GM18873 (cell line): ENCODE measurements around the gene DNAJC18.
A peak's percentile ranks its signal among the peaks of the same experiment; 100 is the strongest.
"Not testable (repeated sequence)": the region's sequence is repeated elsewhere in the genome, so short reads cannot be mapped to it uniquely, and the experiment has no call there.

Experiments used
- ATAC-seq: cut with Tn5 transposase; IDR thresholded peaks from one replicate; pipeline ENCODE4 v1.9.1; 2021; ENCODE audit warnings: mild to moderate bottlenecking, moderate library complexity, moderate number of reproducible peaks; ENCODE audit not compliant: unreplicated experiment, low FRiP score

DNAJC18 gene

DNA sequence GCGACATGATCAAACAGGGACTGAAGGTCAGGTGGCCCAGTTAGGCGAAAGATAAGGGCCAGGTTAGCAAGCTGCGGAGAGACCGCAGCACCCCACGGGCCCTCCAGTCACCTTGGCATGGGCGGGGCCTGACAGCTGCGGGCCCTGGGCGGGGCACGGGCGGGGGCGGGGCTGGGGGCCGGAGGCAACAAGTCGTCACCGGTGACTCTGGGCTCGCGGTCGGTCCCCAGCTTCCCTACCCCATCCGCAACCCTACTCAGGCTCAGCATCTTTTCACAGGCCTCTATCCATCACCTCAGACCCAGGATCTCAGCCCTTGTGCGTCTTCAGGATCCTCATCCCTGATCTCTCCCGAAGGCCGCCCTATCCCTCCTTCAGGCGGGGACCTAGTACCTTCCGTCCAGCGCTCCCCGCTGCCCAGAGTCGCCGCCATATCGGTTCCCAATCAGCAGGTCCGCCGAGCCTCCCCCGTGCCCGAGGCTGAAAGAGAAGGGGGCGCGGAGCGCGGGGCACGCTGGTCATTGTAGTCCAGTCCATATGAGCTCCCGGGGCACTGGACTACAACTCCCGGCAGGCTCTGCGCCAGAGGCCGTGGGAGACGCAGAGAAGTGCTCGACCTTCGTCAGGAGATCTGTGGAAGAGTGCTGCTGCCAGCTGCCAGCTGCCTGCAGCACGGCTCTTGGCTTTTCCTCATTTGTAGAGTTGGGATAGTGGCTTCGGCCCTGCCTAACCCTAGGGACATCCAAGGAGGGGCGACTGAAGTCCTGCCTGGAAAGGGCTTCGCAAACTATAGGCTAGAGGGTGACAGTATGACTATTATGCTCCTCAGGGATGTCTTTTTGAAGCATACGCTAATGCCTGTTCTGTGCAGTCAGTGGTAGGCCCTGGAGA is at the start of gene DNAJC18:
TSS of gene DNAJC18 (minus strand) at position 513 of the 891 bp plus-strand sequence. CDS start at position 433, 80 bp downstream.
- peak; percentile 68 for ATAC-seq

- no peak for ATAC-seq
These were observed 48.9 kb upstream of the DNAJC18 start for GRCh38 chr5:139488260-139488659.

DNA sequence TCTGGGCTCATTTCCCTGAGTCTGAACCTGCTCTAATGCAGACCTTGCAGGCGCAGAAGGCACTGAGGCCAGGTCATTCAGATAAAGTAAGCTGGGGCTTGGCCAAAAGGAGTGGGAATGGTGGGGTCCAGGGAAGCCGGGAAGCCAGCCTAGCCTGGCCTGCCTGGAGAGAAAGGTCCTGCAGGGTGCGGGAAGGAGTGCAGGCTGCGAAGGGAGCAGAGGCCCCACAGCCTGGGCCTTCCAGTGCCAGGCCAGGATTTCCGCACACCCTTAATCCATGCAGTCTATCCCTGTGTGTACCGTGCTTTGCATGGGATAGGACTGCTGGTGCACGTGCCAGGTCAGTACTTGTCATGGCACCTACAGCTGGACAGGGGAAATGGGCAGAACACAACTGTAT is 46.9 kb upstream of the DNAJC18 start:
- ATAC-seq: no peak

- not testable (repeated sequence) for ATAC-seq
These were observed 43.5 kb upstream of the DNAJC18 start for GRCh38 chr5:139482890-139483208.

DNA sequence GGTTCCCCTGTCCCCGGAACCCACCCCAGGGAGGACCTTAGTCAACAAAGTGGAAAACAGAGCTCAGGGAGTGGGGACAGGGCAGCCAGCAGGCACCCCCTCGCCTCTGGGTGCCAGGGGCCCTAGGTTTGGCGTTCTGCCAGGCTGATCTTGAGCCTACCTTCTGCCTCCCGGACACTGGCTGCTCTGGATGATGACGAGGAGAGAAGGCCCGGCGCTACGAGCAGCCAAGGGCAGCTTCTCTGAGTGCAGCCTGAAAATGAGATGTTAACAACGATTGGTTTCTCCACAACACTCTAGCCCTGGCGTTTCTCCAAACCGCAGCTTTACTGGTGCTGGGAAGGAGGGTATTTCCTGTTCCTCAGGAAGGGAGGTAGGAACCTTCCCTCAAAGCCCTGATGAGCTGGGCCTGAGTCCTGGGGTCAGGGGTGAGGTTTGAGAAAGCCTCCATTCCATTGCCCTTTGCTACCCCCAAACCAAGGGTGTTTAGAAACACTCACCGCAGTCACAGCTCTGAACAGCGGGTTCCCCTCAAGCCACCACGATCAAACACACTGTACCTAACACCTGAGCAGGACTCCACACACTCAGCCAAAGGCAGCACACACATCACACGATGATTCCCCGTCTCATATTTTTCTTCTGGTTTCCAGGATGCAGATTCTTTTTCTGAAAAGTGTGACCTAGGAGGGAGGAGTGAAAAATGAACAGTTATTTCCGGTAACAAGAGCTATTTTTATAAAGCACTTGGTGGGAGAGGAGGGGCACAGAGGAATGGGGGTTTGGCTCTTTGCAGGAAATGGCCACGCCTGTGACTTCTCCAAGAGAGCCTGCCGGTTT is 42.9 kb upstream of the DNAJC18 start, which contains the start of gene STING1:
TSS of gene STING1 (minus strand) at position 709 of the 840 bp plus-strand sequence. CDS start 1,054 bp downstream, outside the sequence.
- no peak for ATAC-seq

DNA sequence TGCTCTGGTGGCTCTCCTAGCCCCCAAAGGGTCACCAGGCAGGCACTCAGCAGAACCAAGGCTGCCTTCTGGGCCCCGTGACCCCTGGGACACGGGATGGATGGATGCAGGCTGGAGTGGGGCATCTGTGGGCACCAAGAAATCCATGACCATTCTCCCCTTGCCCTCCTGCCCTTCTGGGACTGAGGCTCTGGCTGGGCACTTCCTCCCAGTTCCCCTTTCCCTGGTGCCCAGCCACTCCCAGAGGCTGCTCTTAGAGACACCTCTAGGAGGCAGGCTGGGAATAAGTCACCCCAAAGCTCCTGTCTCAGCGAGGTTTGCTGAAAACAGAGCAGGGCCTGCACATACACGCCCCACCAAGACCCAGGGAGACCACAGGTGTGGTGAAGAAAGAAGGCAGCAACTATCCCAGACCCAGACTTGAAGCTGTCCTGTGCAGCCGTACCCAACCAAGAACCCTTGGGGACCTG is 42.3 kb upstream of the DNAJC18 start:
- no peak for ATAC-seq

GRCh38 chr5:139481122-139481533 is 41.8 kb upstream of the DNAJC18 start:
- no peak for ATAC-seq

DNA sequence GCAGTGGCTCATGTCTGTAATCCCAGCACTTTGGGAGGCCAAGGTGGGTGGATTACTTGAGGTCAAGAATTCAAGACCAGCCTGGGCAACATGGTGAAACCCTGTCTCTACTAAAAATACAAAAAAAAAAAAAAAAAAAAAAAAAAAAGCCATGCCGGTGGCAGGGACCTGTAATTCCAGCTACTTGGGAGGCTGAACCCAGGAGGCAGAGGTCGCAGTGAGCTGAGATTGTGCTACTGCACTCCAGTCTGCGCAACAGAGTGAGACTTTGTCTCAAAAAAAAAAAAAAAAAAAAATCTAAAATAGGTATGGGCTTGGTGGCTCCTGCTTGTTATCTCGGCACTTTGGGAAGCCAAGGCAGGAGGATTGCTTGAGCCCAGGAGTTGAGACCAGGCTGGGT is 40.4 kb upstream of the DNAJC18 start:
- not testable (repeated sequence) for ATAC-seq

- ATAC-seq: not testable (repeated sequence)
These were observed 39.5 kb upstream of the DNAJC18 start for GRCh38 chr5:139478657-139479423.

- ATAC-seq: no peak
These were observed 36.7 kb upstream of the DNAJC18 start for GRCh38 chr5:139475865-139476617.

DNA sequence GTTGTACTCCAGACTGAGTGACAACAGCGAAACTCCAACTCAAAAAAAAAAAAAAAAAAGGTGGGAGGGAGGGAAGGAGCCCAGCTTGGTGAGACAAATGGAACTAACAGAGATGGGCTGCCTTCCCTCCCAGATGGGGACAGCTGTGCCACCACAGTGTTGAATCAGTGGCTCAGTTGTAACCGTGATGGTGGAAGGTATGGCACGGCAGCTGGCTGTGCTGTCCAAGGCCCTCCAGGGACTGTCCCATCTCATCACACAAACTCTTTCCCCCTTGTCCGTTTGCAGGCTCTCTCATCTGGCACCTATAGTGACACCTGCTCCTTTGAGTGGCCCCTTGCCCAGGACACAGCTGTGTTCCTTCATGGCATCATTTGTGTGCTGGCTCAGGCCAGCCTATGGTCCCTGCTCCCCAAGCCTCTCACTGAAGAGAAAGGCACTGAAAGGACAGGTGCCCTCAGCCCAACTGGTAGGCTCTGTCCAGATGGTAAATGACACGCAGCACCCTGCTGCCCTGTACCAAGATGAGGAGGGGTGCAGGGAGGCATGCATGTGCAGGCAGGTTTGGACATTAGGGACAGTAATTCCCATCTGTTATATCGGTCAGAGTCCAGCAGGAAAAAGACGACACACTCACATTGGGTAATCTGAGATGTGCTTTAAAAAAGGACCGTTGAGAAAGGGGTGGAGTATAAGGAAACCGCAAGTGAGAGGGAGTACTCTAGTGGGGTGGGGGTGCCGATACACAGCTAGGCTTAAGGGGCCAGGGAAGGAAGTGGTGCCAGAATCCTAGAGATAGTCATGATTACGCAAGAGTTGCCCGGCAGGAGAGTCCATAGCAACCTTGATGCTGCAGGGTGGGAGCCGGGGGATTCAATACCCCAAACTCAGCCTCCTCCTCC is 35.8 kb upstream of the DNAJC18 start:
- no peak for ATAC-seq

DNA sequence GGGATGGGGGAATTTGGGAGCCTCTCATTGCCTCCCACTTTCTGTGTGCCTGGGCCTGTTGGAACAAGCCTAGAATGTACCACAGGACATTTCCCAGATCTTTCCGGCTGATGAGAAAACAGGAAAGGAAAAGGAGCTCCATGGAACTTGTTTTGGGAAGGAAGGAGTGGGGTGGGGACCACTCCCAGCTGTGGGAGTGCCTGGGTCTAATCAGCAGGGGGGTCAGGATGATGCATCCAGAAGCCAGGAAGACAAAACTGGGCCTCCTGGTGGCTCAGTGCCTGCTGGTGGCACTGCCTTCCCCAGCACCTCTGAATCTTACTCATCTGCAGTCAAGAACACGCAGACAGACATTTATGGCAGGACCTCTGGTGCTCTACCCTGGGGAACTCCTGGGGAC is 34.2 kb upstream of the DNAJC18 start:
- ATAC-seq: no peak

DNA sequence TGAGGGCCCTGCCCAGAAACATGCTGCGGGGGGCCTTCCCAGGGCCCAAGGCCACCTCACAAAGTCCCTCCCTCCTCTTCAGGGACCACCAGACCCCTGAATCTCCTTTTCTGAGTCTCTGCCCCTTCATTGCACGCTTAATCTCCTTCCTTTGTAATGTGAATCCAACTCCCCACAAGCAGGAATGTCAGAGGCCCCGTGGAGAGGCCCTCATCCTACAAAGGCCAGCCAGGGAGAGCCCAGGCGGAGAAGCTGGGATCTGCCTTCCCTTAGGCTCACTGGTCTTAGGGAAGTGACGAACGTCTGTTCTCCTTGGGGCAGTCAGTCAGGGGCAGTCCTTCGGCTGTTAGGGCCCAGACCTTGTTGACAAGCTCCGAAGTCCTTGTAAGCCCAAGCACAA is 33.8 kb upstream of the DNAJC18 start:
- no peak for ATAC-seq

GRCh38 chr5:139472386-139473030 is 33.2 kb upstream of the DNAJC18 start:
- no peak for ATAC-seq

- ATAC-seq: no peak
These were observed 31.5 kb upstream of the DNAJC18 start, which contains the start of gene SMIM33 for GRCh38 chr5:139470821-139471300. Gene SMIM33 (plus strand): TSS chr5:139471004. CDS start chr5:139471122, 118 bp downstream.

- ATAC-seq: no peak
These were observed 29.2 kb upstream of the DNAJC18 start for GRCh38 chr5:139468421-139468931.

DNA sequence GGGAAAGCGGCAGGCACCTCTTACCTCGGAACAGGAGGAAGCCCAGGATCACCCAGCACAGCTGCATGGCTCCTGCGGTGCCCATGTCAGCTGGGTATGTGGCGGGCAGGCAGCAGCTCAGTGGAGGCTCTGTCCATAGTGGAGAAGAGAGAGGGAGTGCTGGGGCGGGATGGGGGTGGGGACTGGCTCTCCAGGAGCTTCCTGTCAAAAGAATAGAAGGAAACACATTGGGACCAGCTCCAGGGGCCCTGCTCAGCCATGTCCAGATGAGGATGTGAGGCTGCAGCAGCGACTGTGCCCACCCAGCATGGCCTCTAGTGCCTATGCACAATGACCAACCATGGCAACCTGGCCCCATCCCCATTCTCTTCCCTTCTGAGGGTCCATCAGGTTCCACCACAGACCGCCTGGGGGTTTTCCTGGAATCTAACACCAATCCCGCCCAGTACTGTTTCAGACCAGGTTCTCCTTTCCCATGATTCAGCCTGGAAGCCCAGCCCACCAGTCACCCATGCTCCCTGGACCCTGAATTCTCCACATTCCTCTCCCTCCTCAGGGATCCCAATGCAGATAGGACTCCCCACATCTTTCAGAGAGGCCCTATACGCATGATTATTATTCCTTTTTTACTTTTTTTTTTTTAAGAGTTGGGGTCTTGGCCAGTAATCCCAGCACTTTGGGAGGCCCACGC is 23.4 kb upstream of the DNAJC18 start, which contains the start of gene ECSCR:
TSS of gene ECSCR (minus strand) at position 158 of the 691 bp plus-strand sequence. CDS start at position 85, 73 bp downstream.
- no peak for ATAC-seq
